Skin of body (tissue), 1 donor: Measurements from ENCODE around the gene ONECUT1. TPM values are rescaled to one million over a fixed set of nuclear protein-coding genes. Genes with fewer than 3 reads are reported as not detected.

Experiments
- total RNA-seq: library from RNA; depleted of rRNA; stranded (reverse); fragments of >200 nt; gene quantifications from one replicate; pipeline ENCODE4 v1.2.3, GENCODE V29; 2014

ONECUT1 gene
- total RNA-seq, 1 donor from 2014 or later: not detected

Other genes starting within 250 kb of the ONECUT1 start
- 102 TPM for gene ARPP19, start 221.3 kb downstream of the ONECUT1 start, total RNA-seq
- 73.6 TPM for gene ATOSA, start 110.9 kb downstream of the ONECUT1 start, total RNA-seq